ENCODE results near the gene SLC34A1. TPM values are rescaled to one million over a fixed set of nuclear protein-coding genes. Genes with fewer than 3 reads are reported as not detected.

The SLC34A1 gene
- total RNA-seq, 2 experiments from 2014 or later, result 2.0 to 2.1 TPM

- DNase-seq (peak; percentile 66), ATAC-seq (peak; percentile 62)
- Mint-ChIP-seq H3K4me3 (peak overlapping the region; percentile 79), H3K9me3 (ENCODE audit: insufficient read depth) (no peaks in the 10 kb centered on the region), H3K36me3 (ENCODE audit: low read depth) (peaks cover 51% of the 10 kb centered on the region), H3K4me1 (ENCODE audit: low read depth) (peaks cover 70% of the 10 kb centered on the region), H3K27me3 (ENCODE audit: low read depth) (no peaks in the 10 kb centered on the region), H3K27ac (peak overlapping the region; percentile 41)
- ChIA-PET POLR2A (interaction anchor here (1.3 to 3.4 kb wide), 4 partner anchors 10 to 92 kb away, joined by 3 to 22 read pairs (median 4); partner anchors contain the start of gene LMAN2), CTCF (interaction anchor here (0.6 to 7.0 kb wide), 10 partner anchors 9 to 139 kb away, joined by 3 to 70 read pairs (median 5); partner anchors contain the start of gene LMAN2)
Observed at GRCh38 chr5:177362610-177363507, 21.4 kb upstream of the SLC34A1 start.

- Mint-ChIP-seq H3K4me3 (peak overlapping the region; percentile 79), H3K36me3 (ENCODE audit: low read depth) (peaks cover 56% of the 10 kb centered on the region), H3K4me1 (ENCODE audit: low read depth) (peaks cover 75% of the 10 kb centered on the region), H3K27ac (no peak overlapping the region), H3K9me3 (ENCODE audit: insufficient read depth) (no peaks in the 10 kb centered on the region), H3K27me3 (ENCODE audit: low read depth) (no peaks in the 10 kb centered on the region)
- DNase-seq (no peak), ATAC-seq (no peak)
- CTCF ChIA-PET, result interaction anchor here (0.9 to 4.0 kb wide), 5 partner anchors 19 to 92 kb away, joined by 3 to 23 read pairs (median 4); no protein-coding TSS in a partner anchor
- POLR2A ChIA-PET, result interaction anchor here (1.0 to 1.6 kb wide), 3 partner anchors 11 to 54 kb away, joined by 3 to 4 read pairs (median 3); no protein-coding TSS in a partner anchor
Observed at GRCh38 chr5:177363565-177363964, 20.7 kb upstream of the SLC34A1 start.

GRCh38 chr5:177364159-177364962, 19.9 kb upstream of the SLC34A1 start:
- POLR2A ChIA-PET, result interaction anchor here (0.7 to 1.6 kb wide), 5 partner anchors 11 to 822 kb away, joined by 3 to 4 read pairs (median 3); no protein-coding TSS in a partner anchor
- no peaks in the 10 kb centered on the region for H3K9me3 Mint-ChIP-seq (ENCODE audit: insufficient read depth)
- peak overlapping the region; percentile 54 for H3K27ac Mint-ChIP-seq
- CTCF ChIA-PET, result interaction anchor here (0.9 to 4.0 kb wide), 5 partner anchors 19 to 91 kb away, joined by 3 to 23 read pairs (median 4); no protein-coding TSS in a partner anchor
- no peak overlapping the region for H3K4me3 Mint-ChIP-seq
- peaks cover 75% of the 10 kb centered on the region for H3K4me1 Mint-ChIP-seq (ENCODE audit: low read depth)
- no peak for ATAC-seq
- no peaks in the 10 kb centered on the region for H3K27me3 Mint-ChIP-seq (ENCODE audit: low read depth)
- peaks cover 56% of the 10 kb centered on the region for H3K36me3 Mint-ChIP-seq (ENCODE audit: low read depth)
- DNase-seq, result no peak

GRCh38 chr5:177365845-177366527, 18.2 kb upstream of the SLC34A1 start:
- H3K36me3 Mint-ChIP-seq (ENCODE audit: low read depth), result peaks cover 59% of the 10 kb centered on the region
- H3K4me3 Mint-ChIP-seq, result no peak overlapping the region
- H3K27me3 Mint-ChIP-seq (ENCODE audit: low read depth), result no peaks in the 10 kb centered on the region
- H3K9me3 Mint-ChIP-seq (ENCODE audit: insufficient read depth), result no peaks in the 10 kb centered on the region
- no peak for DNase-seq
- ChIA-PET CTCF (interaction anchor here (4.0 kb wide), 1 partner anchor 24 kb away, joined by 23 read pairs; no protein-coding TSS in a partner anchor), POLR2A (interaction anchor here (0.9 kb wide), 1 partner anchor 9 kb away, joined by 3 read pairs; no protein-coding TSS in a partner anchor)
- ATAC-seq, result no peak
- peaks cover 73% of the 10 kb centered on the region for H3K4me1 Mint-ChIP-seq (ENCODE audit: low read depth)
- H3K27ac Mint-ChIP-seq, result no peak overlapping the region

- peaks cover 63% of the 10 kb centered on the region for H3K36me3 Mint-ChIP-seq (ENCODE audit: low read depth)
- H3K4me3 Mint-ChIP-seq, result no peak overlapping the region
- ATAC-seq (no peak), DNase-seq (no peak)
- H3K27ac Mint-ChIP-seq, result no peak overlapping the region
- CTCF ChIA-PET, result interaction anchor here (4.0 kb wide), 1 partner anchor 23 kb away, joined by 23 read pairs; no protein-coding TSS in a partner anchor
- H3K9me3 Mint-ChIP-seq (ENCODE audit: insufficient read depth), result no peaks in the 10 kb centered on the region
- H3K4me1 Mint-ChIP-seq (ENCODE audit: low read depth), result peaks cover 73% of the 10 kb centered on the region
- H3K27me3 Mint-ChIP-seq (ENCODE audit: low read depth), result no peaks in the 10 kb centered on the region
- POLR2A ChIA-PET, result interaction anchor here (0.9 kb wide), 1 partner anchor 10 kb away, joined by 3 read pairs; no protein-coding TSS in a partner anchor
Observed at GRCh38 chr5:177366528-177367322, 17.5 kb upstream of the SLC34A1 start.

- H3K9me3 Mint-ChIP-seq (ENCODE audit: insufficient read depth), result no peaks in the 10 kb centered on the region
- no peak for DNase-seq
- H3K4me3 Mint-ChIP-seq, result no peak overlapping the region
- no peak for ATAC-seq
- CTCF ChIA-PET, result no interaction called here
- no peak overlapping the region for H3K27ac Mint-ChIP-seq
- POLR2A ChIA-PET, result no interaction called here
- H3K36me3 Mint-ChIP-seq (ENCODE audit: low read depth), result peaks cover 61% of the 10 kb centered on the region
- H3K27me3 Mint-ChIP-seq (ENCODE audit: low read depth), result no peaks in the 10 kb centered on the region
- peaks cover 72% of the 10 kb centered on the region for H3K4me1 Mint-ChIP-seq (ENCODE audit: low read depth)
Observed at GRCh38 chr5:177367323-177367848, 16.8 kb upstream of the SLC34A1 start.

- ChIA-PET CTCF (interaction anchor here (0.8 to 9.3 kb wide), 25 partner anchors 9 to 132 kb away, joined by 3 to 122 read pairs (median 3); partner anchors contain the start of genes LMAN2, PFN3, RGS14 and SLC34A1), POLR2A (interaction anchor here (0.5 to 1.3 kb wide), 2 partner anchors 17 to 59 kb away, joined by 4 read pairs; partner anchors contain the start of genes GRK6 and LMAN2)
- Mint-ChIP-seq H3K9me3 (ENCODE audit: insufficient read depth) (no peaks in the 10 kb centered on the region), H3K27me3 (ENCODE audit: low read depth) (no peaks in the 10 kb centered on the region), H3K4me1 (ENCODE audit: low read depth) (peaks cover 73% of the 10 kb centered on the region), H3K36me3 (ENCODE audit: low read depth) (peaks cover 64% of the 10 kb centered on the region), H3K27ac (peak overlapping the region; percentile 6), H3K4me3 (no peak overlapping the region)
- ATAC-seq (no peak), DNase-seq (no peak)
Observed at GRCh38 chr5:177367981-177368868, 16.0 kb upstream of the SLC34A1 start.

- Mint-ChIP-seq H3K4me3 (no peak overlapping the region), H3K27ac (peak overlapping the region; percentile 51), H3K4me1 (ENCODE audit: low read depth) (peaks cover 74% of the 10 kb centered on the region), H3K36me3 (ENCODE audit: low read depth) (peaks cover 70% of the 10 kb centered on the region), H3K9me3 (ENCODE audit: insufficient read depth) (no peaks in the 10 kb centered on the region), H3K27me3 (ENCODE audit: low read depth) (no peaks in the 10 kb centered on the region)
- DNase-seq, result peak; percentile 55
- POLR2A ChIA-PET, result interaction anchor here (0.5 to 1.3 kb wide), 3 partner anchors 10 to 58 kb away, joined by 4 to 6 read pairs (median 4); partner anchors contain the start of genes GRK6 and LMAN2
- ATAC-seq, result no peak
- CTCF ChIA-PET, result interaction anchor here (0.7 to 9.3 kb wide), 28 partner anchors 9 to 133 kb away, joined by 3 to 122 read pairs (median 3); partner anchors contain the start of genes LMAN2, PFN3, RGS14 and SLC34A1
Observed at GRCh38 chr5:177368869-177369644, 15.2 kb upstream of the SLC34A1 start.
